HFFc6 (cell line): ENCODE data around the gene RIPOR3. TPM values are rescaled to one million over a fixed set of nuclear protein-coding genes. Genes with fewer than 3 reads are reported as not detected.

ENCODE experiments used
- DNase-seq: peaks from one replicate; pipeline ENCODE4 v3.0.0-alpha.2; 2018
- H3K27ac Mint-ChIP-seq: 2 replicates; pipeline ENCODE4 v1.8.0; 2020; ENCODE audit warnings: mild to moderate bottlenecking, mixed read lengths
- H3K27me3 Mint-ChIP-seq: 2 replicates; pipeline ENCODE4 v1.8.0; 2021; ENCODE audit warnings: mild to moderate bottlenecking, moderate library complexity, mixed read lengths; ENCODE audit not compliant: insufficient read depth
- H3K36me3 Mint-ChIP-seq: 2 replicates; pipeline ENCODE4 v1.8.0; 2021; ENCODE audit warnings: low read depth, mixed read lengths
- H3K4me1 Mint-ChIP-seq: 2 replicates; pipeline ENCODE4 v1.8.0; 2020; ENCODE audit warnings: low read depth, mixed read lengths
- H3K4me3 Mint-ChIP-seq: 2 replicates; pipeline ENCODE4 v1.8.0; 2020; ENCODE audit warnings: mild to moderate bottlenecking, moderate library complexity, mixed read lengths
- H3K9me3 Mint-ChIP-seq: 2 replicates; pipeline ENCODE4 v1.8.0; 2020; ENCODE audit warnings: mild to moderate bottlenecking, mixed read lengths
- CTCF ChIP-seq: fragments of 200-600 bp; sonication (generic); IDR thresholded peaks from 2 replicates; pipeline ENCODE4 v1.5.0; 2021; ENCODE audit warnings: antibody characterized with exemption, mild to moderate bottlenecking
- total RNA-seq, 6 experiments: library from RNA; stranded (reverse); fragmentation: NEBNext Ultra II Directional; extraction: Animal tissue kit (Norgen Biotek cat#: 25700); gene quantifications; 2 replicates in 1 of 6; 3 replicates in 5 of 6; pipeline ENCODE4 v1.2.3, GENCODE V29; 2021

Gene RIPOR3
- total RNA-seq, 6 experiments from 2014 or later = 0.07 to 0.25 (median 0.11) TPM

GRCh38 chr20:50610212-50610718, 81.1 kb downstream of the RIPOR3 start:
- Mint-ChIP-seq H3K27ac (no peak overlapping the region), H3K9me3 (no peaks in the 10 kb centered on the region), H3K36me3 (no peaks in the 10 kb centered on the region), H3K4me1 (no peaks in the 10 kb centered on the region), H3K27me3 (peaks cover 9% of the 10 kb centered on the region), H3K4me3 (no peak overlapping the region)
- TF ChIP-seq CTCF = peak; percentile 32; the same call in 1 of the 2 replicates
- no peak for DNase-seq

- H3K27ac Mint-ChIP-seq = no peak overlapping the region
- no peak for DNase-seq
- no peaks in the 10 kb centered on the region for H3K9me3 Mint-ChIP-seq
- no peak for TF ChIP-seq CTCF
- H3K4me1 Mint-ChIP-seq = no peaks in the 10 kb centered on the region
- H3K27me3 Mint-ChIP-seq = peaks cover 6% of the 10 kb centered on the region; the same call in 1 of the 2 replicates
- no peak overlapping the region for H3K4me3 Mint-ChIP-seq
- H3K36me3 Mint-ChIP-seq = no peaks in the 10 kb centered on the region
These were observed 81.8 kb downstream of the RIPOR3 start for GRCh38 chr20:50609438-50609989.

GRCh38 chr20:50608750-50609104, 82.6 kb downstream of the RIPOR3 start:
- Mint-ChIP-seq H3K27me3 (peaks cover 6% of the 10 kb centered on the region; the same call in 1 of the 2 replicates), H3K36me3 (no peaks in the 10 kb centered on the region), H3K9me3 (no peaks in the 10 kb centered on the region), H3K27ac (no peak overlapping the region), H3K4me3 (no peak overlapping the region), H3K4me1 (no peaks in the 10 kb centered on the region)
- no peak for TF ChIP-seq CTCF
- no peak for DNase-seq

GRCh38 chr20:50607850-50608749, 83.2 kb downstream of the RIPOR3 start:
- Mint-ChIP-seq H3K4me1 (no peaks in the 10 kb centered on the region), H3K27ac (no peak overlapping the region), H3K27me3 (peaks cover 6% of the 10 kb centered on the region; the same call in 1 of the 2 replicates), H3K9me3 (no peaks in the 10 kb centered on the region), H3K4me3 (no peak overlapping the region), H3K36me3 (no peaks in the 10 kb centered on the region)
- no peak for DNase-seq
- no peak for TF ChIP-seq CTCF

- Mint-ChIP-seq H3K9me3 (no peaks in the 10 kb centered on the region), H3K4me1 (no peaks in the 10 kb centered on the region), H3K27me3 (peaks cover 6% of the 10 kb centered on the region; the same call in 1 of the 2 replicates), H3K36me3 (no peaks in the 10 kb centered on the region), H3K27ac (no peak overlapping the region), H3K4me3 (no peak overlapping the region)
- no peak for DNase-seq
- TF ChIP-seq CTCF = no peak
These were observed 83.9 kb downstream of the RIPOR3 start for GRCh38 chr20:50607436-50607835.
